Measurements from ENCODE around the gene GNAT3.

Gene GNAT3

DNA sequence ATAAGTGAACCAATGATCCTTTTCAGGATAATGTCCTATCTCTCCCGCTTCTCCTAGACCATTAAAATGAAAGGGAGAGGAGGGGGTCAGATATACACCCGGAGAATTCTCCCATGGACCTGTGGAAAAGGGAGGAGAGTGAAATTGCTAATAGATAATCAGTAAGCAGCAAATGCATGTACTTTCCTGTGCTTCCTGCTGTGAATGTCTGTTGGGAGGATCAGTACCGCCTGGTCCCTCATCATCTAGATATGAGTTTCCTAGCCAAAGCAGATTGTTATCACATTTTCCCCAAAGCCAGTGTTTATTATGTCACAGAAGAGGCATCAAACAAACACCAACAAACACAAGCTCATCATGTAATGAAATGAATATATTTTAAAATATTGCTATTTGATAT is 96.8 kb downstream of the GNAT3 start:
- no peak for DNase-seq

DNA sequence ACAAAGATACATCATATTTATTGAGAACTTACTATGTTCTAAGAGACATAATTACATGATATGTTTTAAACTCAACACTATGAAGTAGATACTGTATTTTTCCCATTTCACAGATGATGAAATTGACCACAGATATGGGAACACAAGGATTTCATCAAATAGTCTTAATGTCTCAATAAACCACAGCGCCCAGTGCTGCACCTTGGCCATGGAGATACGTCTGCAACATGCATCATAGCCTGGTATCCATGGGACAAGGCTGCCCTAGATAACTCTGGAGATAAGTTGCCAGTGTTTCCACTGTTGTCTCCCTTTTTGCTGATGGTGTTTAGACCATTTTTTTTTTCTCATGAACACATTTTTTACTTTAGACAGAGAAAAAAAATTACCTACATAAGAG is 97.5 kb downstream of the GNAT3 start:
- no peak for DNase-seq

DNA sequence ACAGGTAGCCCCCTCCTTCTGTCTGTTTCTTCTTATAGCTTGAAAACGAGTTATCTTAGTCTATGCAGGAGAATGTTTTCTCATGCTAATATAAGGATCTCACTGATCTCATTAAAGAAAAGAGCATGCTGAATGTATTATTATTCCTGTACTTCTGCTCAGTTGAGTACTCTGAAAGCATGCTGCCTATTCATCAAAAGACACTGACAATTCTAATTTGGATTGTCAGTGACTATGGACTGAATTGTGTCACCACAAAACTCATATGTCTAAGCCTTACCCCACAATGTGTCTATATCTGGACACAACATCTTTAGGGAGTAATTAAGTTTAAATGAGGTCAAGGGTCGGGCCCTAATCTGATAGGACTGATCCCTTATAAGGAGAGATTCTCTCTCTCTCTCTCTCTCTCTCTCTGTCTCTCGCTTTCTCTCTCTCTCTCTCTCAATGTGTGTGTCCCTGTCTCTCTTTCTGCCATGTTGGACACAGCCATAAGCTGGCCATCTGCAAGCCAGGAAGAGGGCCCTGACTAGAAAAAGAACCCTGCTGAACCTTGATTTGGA is 98.4 kb downstream of the GNAT3 start:
- no peak for DNase-seq

DNA sequence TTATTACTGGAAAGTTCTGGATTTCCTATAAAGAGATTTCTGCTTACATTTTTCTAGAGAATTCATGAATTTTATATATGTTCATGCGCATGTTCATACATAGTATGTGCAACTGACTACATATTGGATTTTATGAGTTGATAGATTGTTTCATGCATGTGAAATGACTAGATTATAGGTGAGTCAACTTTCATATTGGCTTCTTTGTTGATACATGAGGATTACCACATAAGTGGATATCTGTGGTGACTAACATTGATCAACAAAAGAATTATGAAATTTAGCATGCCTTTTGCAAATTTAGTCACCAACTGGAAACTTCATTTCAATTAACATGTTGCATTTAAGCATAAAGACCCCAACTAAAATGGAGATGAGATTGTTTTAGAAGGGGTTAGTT is 99.0 kb downstream of the GNAT3 start:
- DNase-seq, result no peak

DNA sequence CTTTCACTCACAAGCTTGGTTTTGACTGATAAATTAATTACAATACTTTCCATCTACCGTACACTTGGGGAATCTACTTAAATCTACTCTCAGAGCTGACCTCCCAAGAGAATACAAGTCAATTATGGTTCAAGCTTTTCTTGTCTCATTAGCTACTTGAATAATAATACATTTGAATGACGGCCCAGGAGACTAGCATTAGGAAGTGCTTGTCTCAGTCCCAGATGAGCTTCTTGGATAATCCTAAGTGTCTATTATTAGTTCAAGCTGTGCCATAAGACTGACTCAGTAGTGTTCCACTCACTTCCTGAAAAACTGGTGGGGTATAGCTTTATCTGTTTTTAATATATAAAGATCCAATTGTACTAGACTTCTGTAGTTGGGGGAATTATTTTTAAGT is 100.2 kb downstream of the GNAT3 start:
- DNase-seq, result no peak

DNA sequence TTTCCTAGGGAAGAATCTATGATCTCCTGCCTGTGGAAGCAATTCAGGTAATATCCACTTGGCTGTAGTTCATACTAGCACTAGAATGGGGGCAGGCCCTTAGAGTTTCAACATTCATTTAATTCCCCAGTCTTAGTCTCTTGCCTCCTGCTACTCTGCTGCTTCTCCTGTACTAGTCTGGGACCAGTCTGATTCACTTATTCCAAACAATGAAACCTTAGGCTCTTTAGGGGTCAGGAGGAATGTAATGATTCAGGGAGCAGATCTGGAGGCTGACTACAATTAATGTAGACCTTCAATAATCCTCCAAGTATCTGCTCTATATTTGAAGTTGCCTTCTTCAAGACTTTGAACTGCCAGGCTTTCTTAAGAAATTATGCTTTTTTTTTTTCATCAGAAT is 101.8 kb downstream of the GNAT3 start:
- DNase-seq, result no peak

Data from C1 segment of cervical spinal cord (tissue), 14 donors.